NCI-H1694 treated with DMSO at 0.1 percent for 48 hours (cell line): ENCODE data around the gene FNIP2.
A peak's percentile ranks its signal among the peaks of the same experiment; 100 is the strongest.
"Not testable (repeated sequence)": the region's sequence is repeated elsewhere in the genome, so short reads cannot be mapped to it uniquely, and the experiment has no call there.

Source experiments
- DNase-seq: peaks from one replicate; lab custom pipeline; 2025; lab: John Stamatoyannopoulos, UW

FNIP2 gene

DNA sequence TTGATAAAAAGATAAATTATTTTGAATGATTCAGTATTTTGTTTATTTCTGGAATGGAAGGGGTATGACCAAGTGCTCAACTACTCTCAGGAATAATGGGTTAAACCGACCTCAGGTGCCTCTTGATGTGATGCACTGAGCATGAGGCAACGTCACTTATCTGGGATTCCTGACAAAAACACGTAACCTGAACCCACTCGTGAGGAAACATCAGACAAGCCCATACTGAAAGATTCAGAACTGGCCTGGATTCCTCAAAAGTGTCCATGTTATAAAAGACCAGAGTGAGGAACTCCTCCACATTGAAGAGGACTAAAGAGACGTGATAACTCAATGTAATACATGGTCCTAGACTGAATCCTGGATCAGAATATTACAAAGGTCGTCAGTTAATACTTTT is 144.0 kb downstream of the FNIP2 start:
- no peak for DNase-seq

DNA sequence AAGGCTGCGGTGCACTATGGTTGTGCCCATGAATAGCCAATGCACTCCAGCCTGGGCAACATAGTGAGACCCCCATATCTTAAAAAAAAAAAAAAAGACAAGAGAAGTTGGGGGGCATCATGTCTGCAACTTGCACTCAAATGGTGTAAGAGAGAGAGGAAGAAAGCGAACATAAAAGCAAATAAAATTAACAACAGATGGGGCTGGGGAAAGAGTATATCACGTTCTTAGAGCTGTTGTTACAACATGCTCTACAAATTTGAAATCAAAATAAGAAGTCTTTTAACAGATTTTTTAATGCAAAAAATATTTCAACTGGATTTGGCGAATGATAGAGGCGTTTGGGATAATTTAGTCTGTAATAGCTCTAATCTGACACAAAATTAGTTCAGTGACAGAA is 144.9 kb downstream of the FNIP2 start:
- DNase-seq, result no peak

GRCh38 chr4:158914218-158914617 is 145.4 kb downstream of the FNIP2 start:
- DNase-seq, result no peak

DNA sequence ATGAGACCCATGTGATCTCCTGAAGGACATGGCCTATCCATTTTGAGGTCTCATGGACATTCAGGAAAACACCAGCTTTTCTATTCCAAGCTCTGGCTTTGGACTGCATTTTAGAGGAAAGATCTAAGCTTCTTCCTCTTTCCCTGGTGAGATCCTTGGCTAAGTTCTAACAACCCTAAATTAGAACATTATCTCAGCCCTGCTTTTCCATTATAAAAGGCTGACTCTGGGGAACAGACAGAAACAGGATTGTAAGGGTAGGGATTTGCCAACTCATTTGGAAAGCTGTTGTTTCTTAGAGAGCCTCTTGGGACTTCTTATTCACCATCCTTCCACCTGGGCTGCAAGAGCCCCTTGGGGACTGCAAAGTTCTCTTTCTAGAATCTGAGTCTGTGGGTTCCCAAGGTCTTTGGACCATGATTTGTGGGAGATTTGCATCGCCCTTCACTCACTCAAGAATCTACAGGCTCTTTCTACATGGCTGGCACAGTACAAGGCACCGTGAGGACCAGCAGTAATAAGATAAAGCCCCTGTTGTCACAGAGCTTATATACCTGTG is 146.9 kb downstream of the FNIP2 start:
- no peak for DNase-seq

DNA sequence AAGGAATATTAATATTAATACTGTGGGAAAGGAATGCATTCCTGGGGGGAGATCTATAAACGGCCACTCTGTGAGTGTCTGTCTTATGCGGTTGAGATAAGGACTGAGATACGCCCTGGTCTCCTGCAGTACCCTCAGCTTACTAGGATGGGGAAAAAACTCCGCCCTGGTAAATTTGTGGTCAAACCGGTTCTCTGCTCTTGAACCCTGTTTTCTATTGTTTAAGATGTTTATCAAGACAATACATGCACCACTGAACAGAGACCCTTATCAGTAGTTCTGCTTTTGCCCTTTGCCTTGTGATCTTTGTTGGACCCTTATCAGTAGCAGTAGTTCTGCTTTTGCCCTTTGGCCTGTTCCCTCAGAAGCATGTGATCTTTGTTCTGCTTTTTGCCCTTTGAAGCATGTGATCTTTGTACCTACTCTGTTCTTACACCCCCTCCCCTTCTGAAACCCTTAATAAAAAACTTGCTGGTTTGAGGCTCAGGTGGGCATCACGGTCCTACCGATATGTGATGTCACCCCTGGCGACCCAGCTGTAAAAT is 151.7 kb downstream of the FNIP2 start:
- DNase-seq, result not testable (repeated sequence)

GRCh38 chr4:158927774-158928173 is 158.9 kb downstream of the FNIP2 start:
- DNase-seq, result not testable (repeated sequence)

DNA sequence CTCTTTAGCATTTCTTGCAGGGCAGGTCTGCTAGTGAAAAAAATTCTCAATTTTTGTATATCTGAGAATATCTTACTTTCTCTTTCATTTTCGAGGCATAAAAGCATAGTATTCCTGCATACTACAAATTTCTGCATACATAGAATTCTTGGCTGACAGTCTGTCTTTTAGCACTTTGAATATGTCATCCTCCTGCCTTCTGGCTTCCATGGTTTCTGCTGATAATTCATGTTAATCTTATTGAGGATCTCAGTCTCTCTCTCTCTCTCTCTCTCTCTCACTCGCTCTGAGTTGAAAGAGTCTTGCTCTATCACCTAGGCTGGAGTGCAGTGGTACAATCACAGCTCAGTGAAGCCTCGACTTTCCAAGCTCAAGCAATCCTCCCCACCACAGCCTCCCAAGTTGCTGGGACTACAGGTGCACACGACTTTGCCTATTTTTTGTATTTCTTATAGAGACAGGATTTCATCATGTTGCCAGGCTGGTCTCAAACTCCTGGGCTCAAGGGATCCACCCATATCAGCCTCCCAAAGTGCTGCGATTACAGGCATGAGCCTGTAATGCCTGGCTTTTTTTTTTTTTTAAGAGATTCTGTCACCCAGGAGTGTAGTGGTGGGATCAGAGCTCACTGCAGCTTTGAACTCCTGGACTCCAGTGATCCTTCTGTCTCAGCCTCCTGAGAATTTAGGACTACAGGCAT is 161.3 kb downstream of the FNIP2 start:
- DNase-seq, result no peak

- DNase-seq, result no peak
Observed at GRCh38 chr4:158930639-158930972, 161.8 kb downstream of the FNIP2 start.

GRCh38 chr4:158933236-158933635 is 164.4 kb downstream of the FNIP2 start:
- DNase-seq, result no peak

- DNase-seq, result no peak
Observed at GRCh38 chr4:158934996-158935669, 166.3 kb downstream of the FNIP2 start.

GRCh38 chr4:158936238-158936637 is 167.4 kb downstream of the FNIP2 start:
- DNase-seq, result no peak

DNA sequence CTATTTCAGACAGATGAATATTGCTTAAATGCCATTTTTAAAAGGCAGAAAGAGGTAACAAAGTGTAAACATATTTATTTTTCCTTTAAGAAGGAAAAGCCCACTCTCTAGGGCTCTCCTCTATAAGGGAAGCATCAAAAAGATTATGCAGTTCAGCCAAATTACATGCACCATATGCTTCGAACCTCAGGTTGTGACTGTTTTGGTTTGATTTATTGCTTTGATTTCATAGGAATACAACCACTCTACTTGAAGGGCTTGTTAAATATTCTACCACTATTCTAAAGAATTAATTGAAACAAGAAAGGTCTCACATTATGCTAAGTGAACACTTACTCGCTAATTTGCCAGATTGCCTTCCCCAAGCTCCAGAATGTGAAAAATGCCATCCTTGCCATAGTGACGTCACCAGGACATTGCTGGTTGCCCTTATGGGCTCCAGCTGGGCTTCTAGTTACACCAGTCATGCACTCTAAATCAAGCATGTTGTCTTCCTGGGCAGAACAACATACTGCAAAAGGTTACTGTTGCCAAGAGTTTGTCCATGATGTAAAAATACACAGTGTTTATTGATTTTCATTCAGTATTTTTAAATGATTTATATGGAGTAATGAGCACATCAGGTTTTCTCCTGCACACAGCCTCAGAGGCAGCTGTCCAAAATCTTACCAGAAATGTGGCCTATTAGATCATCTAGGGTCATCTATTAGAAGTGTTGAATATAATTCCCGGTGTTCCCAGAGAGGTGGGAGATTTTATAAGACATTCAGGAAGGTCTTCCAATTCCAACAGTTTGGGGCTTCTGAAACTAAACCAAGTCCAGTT is 169.6 kb downstream of the FNIP2 start:
- DNase-seq, result peak; percentile 90

GRCh38 chr4:158940271-158940670 is 171.4 kb downstream of the FNIP2 start:
- DNase-seq, result no peak

DNA sequence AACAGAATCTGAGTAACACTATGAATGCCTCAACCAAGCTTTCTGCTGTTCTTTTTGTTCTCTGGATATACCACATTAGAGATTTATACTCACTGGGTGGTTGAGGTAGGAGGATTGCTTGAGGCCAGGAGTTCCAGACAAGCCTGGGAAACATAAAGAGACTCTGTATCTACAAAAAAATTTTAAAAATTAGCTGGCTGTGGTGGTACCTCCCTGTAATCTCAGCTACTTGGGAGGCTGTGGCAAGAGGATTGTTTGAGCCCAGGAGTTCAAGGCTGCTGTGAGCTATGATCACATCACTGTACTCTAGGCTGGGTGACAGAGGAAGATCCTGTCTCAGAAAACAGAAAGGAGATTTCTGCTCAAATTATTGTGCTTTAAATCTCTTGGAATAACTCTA is 172.5 kb downstream of the FNIP2 start:
- DNase-seq, result no peak

DNA sequence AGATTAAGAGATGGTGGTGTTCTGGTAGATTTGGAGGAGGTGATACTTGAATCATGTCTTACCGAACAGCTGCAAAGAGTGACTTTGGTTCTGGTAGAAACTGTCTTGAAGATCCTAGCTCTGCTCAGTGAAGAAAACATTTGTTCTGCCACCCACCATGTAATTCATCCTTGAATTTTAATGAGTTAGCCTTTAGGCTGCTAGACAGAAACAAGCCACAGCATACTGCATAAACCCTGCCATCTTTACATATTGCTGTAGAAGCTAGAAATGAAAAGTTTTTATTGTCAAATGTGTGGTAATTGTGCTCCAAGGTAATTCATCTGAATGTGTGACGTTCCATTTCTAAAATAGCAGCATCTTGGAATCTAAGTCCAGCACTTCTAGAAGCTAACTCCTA is 173.1 kb downstream of the FNIP2 start:
- no peak for DNase-seq

- DNase-seq, result no peak
Observed at GRCh38 chr4:158945529-158946108, 176.8 kb downstream of the FNIP2 start.

- no peak for DNase-seq
Observed at GRCh38 chr4:158946825-158947224, 178.0 kb downstream of the FNIP2 start.

DNA sequence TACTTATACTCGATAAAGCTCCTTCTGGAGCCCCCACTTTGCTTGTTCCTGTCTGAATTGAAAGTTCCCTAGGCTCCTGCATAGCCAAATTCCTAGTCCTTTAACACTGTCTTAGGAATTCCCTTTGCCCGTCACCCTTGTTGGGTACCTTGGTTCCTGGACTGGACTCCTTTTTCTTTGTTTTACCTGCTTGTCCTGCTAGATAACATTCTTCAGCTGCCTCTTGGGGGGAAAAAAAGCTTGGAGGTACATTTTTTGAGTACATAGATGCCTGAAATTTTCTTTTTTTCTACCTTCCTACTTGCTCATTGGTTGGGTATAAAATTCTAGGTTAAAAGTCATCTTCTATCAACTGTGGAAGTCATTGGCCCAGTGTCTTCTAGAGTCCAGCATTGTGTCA is 179.2 kb downstream of the FNIP2 start:
- no peak for DNase-seq

DNA sequence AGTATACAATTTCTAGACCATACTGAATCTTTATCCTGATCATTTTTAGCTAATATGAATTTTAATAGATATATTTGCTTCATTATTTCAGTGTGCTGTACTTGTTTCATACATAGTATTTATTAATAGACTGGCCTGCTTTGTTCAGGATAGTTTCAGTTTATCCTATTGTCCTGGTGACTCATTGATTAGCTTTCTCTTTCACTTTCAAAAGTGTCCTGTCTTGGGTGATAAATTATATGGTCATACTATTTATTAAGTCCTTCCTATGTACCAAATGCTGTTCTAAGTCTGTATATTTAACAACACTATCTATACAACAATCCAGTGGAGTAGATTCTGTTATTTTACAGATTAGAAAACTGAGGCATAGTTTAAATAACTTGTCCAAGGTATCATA is 180.3 kb downstream of the FNIP2 start:
- no peak for DNase-seq

DNA sequence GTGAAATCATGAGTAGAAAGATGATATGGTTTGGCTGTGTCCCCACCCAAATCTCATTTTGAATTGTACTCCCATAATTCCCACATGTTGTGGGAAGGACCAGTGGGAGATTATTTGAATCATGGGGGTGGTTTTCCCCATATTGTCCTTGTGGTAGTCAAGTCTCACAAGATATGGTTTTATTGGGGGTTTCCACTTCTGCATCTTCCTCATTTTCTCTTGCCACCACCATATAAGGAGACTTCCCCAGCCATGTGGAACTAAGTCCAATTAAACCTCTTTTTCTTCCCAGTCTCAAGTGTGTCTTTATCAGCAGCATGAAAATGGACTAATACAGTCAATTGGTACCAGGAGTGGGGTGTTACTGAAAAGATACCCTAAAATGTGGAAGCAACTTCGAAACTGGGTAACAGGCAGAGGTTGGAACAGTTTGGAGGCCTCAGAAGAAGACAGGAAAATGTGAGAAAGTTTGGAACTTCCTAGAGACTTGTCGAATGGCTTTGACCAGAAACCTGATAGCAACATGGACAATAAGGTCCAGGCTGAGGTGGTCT is 183.5 kb downstream of the FNIP2 start:
- not testable (repeated sequence) for DNase-seq

GRCh38 chr4:158956345-158956744 is 187.5 kb downstream of the FNIP2 start:
- not testable (repeated sequence) for DNase-seq

GRCh38 chr4:158956918-158957317 is 188.1 kb downstream of the FNIP2 start:
- not testable (repeated sequence) for DNase-seq
